ENCODE measurements around the gene ABCB4. TPM values are rescaled to one million over a fixed set of nuclear protein-coding genes. Genes with fewer than 3 reads are reported as not detected.

The ABCB4 gene
- total and polyA plus RNA-seq, 2 of the 8 experiments (the other 6 are each of a cell fraction or from before 2014, with no cell fraction given), result 0.54 to 0.60 TPM

- TF ChIP-seq CHD7 (IDR thresholded peaks at IDR 0.05; ENCODE audit: insufficient replicate concordance, low read length) (no peak), RNF2 (IDR thresholded peaks at IDR 0.05; ENCODE audit: borderline replicate concordance, low read depth, low read length, missing control alignments, poor library complexity, severe bottlenecking) (no peak), ZNF274 (IDR thresholded peaks at IDR 0.05; ENCODE audit: borderline replicate concordance, extremely low read depth, low read length) (no peak), NRF1 (IDR thresholded peaks at IDR 0.05; ENCODE audit: low read depth, low read length) (no peak), SAP30 (IDR thresholded peaks at IDR 0.05; ENCODE audit: insufficient read depth, insufficient replicate concordance, low read length) (no peak), MAX (IDR thresholded peaks at IDR 0.05) (no peak), CEBPB (IDR thresholded peaks at IDR 0.05; ENCODE audit: low read depth, low read length) (no peak)
These were observed 70.8 kb downstream of the ABCB4 start (continued) for GRCh38 chr7:87404674-87405073.
